T-helper 2 cell (primary cell): ENCODE data around the gene PRKD2.

Experiments used
- DNase-seq, 5 experiments: peaks; one replicate each; pipeline versions ENCODE4 v3.0.0 to v3.0.0-alpha.2; 2012 to 2022

PRKD2 gene

GRCh38 chr19:46660008-46660517, 56.9 kb downstream of the PRKD2 start:
- no peak for DNase-seq

GRCh38 chr19:46659151-46660007, 57.5 kb downstream of the PRKD2 start:
- DNase-seq, result no peak

DNA sequence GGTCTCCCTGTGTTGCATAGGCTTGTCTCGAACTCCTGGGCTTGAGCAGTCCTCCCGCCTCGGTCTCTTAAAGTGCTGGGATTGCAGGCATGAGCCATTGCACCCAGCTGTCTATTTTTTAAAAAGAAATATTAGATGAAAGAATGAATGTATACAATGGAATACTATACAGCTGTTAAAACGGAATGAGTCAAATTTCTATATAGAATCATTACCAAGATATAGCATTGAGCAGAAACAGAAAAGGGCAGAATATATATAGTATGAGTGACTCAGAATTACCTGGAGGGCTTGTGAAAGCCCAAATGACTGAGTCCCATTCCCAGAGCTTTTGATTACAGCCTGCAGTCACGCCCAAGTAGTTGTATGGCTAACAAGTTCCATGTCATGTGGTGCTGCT, 60.4 kb downstream of the PRKD2 start:
- DNase-seq, result no peak

DNA sequence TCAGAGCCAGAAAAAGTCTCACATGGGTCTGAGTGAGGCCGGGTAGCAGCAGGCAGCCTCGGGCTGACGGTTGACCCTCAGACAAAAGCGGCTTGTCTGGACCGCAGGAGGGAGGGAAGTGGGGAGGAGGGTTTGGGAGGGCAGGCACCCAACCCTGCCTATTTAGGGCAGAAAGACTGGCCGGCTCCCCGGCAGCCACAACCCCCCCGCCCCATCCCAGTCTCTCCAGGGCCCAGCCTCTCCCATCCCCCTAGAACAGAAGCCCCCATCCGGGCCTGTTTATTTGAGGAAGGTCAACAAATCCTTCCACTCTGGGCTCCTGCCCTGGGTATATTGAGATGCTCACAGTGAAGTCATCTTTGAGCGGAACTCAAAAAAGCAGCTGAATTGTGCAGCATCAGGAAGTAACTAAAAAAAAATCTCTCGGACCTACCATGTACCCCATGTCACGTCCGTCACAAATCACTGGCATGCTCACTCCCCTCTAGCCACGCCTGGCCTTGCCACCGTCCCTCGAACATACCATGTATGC, 62.2 kb downstream of the PRKD2 start:
- no peak for DNase-seq

GRCh38 chr19:46650445-46650844, 66.5 kb downstream of the PRKD2 start:
- no peak for DNase-seq

DNA sequence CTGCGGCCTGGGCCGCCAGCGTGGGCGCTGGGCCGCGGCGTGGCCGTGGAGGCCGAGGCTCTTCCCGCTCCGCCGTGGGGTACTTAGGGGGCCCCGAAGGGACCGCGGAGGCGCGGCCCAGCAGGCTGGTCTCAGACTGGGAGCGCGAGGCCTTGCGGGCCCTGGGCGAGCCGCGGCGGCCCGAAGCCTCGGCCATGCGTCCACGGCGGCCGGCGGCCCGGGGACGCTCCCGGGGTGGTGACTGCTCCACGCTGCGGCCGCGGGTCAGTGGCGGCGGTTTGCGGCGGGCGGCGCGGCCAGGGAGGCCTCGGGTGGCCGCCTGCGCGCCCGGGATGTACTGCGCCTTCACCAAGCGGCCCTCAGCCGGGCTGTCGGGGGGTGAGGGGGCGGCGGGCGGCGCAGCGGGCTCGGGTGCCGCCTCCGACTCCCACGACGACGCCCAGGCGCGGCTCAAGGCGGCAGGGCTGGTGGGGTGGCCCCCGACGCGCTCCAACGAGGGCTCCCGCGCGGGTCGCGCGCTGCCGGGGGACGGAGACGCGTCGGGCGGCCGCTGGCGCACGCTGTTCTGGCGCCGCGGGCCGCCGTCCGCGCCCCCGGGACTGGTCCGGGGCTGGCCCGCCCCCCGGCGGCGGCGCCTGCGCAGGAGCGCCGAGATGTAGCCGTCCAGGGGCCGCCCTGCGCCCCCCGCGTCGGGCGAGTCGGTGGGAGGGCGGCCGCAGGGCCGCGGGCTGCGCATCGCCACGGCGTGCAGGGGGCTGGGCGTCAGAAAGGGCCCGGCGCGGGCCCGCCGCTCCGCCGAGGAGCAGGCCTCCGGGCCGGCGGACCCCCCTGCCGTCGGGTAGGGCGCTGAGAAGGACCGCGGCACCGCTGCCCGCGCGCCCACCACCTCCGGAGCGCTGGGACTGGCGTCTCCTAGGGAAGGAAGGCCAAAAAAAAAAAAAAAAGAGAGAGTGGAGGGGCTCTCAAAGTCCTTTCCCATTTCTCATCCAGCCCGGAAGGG, 67.7 kb downstream of the PRKD2 start:
- no peak for DNase-seq

GRCh38 chr19:46648060-46648960, 68.6 kb downstream of the PRKD2 start:
- no peak for DNase-seq

GRCh38 chr19:46646402-46646801, 70.5 kb downstream of the PRKD2 start:
- no peak for DNase-seq

DNA sequence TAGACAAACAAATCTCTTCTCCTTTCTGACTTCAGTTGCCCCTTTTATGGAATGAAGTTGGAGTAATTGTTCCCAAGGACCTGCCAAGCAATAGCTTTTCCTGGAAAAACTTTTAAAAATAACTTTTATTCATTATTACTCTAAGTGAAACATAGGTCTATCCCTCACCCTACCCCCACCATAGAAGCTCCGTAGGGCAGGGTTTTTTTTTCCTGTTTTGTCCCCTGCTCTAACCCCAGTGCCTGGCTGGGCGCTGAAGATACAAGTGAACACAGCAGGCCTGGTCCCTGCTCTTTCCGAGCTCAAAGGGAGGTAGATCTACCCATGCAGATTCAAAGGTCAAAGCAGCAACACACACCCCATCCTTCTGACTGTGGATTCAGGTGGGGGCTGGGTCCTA, 72.2 kb downstream of the PRKD2 start:
- no peak for DNase-seq

GRCh38 chr19:46640656-46641055, 76.3 kb downstream of the PRKD2 start:
- no peak for DNase-seq

- DNase-seq, result peak in 1 of 5 experiments; percentile 38
Measured at GRCh38 chr19:46639358-46640182, 77.3 kb downstream of the PRKD2 start.

- no peak for DNase-seq
Measured at GRCh38 chr19:46637224-46637623, 79.7 kb downstream of the PRKD2 start.

DNA sequence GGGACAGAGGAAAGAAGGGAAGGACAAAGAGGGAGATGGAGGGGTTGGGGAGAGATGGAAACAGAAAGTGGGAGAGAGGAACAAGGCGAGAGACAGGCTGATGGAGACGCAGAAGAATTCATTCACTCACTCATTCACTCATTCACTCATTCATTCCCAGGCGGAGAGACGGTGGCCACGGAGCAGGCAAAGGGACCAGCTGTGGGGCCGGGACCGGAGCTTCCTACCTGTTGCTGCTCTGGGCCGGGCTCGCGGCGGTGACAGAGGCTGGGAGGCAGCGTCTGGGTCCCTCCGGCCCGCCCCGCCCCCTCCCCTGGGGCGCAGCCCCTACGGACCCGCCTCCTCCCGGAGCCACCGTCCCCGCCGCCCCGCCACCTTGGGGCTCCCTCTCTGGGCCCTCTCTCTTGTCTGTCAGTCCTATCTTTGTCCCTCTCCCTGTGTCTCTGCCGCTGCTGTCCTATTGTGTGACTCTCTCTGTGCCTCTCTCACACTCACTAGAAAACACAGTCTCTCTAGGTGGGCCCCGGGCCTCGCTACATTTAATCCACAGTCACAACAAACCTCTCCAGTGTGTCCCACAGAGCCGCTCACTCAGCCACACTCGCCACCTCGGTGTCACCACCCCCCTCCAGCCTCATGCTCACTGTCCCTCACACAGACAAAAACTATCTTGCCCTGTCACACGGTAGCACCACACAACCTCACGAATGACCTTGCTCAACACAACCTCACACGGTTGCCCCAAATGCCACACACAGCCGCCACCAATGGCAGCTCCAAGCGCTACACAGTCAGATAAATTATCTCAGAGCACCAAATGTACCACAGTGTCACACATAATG, 80.8 kb downstream of the PRKD2 start, which contains the start of gene GNG8:
Gene GNG8, minus strand, starts transcription at position 283 of the 842 bp plus-strand sequence. CDS start 1,520 bp downstream, outside the sequence.
- peak in 2 of 5 experiments; percentile 32 to 34 for DNase-seq

GRCh38 chr19:46634656-46635218, 82.2 kb downstream of the PRKD2 start:
- no peak for DNase-seq

DNA sequence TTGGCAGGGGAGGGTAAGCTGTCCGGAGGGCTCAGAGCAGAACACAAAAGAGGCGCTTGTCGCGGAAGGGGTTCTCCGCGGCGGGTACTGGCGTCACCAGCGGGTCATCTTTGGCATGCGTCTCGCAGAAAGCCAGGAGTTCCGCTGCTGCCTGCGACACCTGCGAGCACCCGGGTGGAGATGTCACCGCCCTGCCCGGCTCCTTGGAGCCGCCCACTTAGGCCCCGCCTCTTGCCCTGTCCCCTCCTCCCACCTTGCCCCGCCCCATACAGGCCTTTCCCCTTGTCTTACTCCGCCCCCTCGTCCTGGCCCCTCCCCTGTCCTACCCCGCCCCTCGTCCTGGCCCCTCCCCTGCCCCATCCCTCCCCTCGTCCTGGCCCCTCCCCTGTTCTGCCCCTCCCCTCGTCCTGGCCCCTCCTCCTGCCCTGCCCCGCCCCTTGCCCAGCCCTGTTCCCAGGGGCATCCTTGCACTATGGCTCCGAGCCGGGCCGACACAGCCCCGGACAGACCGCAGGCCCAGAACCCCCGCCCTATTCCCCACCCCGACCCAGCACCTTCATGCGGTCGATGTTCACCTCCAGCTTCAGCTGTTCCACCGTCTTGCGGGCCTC, 82.8 kb downstream of the PRKD2 start:
- peak; percentile 84 to 97 (median 92) for DNase-seq

DNA sequence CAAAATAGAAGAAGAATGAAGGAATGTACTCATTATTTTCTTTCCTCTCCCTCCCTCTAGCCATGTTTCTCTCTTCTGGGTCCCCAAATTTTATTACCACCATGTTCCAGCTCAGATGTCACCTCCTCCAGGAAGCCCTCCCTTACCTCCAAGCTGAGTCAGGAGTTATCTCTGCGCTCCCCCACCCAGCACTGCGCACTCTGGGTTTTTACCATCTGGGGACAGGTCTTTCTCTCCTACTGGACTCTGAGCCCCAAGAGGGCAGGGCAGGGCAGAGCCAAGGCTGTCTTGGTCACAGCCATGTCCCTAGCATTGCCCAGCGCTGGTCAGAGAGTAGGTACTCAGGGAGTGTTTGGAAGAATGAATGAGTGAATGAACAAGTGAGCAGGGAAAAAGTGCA, 83.8 kb downstream of the PRKD2 start:
- DNase-seq, result no peak

DNA sequence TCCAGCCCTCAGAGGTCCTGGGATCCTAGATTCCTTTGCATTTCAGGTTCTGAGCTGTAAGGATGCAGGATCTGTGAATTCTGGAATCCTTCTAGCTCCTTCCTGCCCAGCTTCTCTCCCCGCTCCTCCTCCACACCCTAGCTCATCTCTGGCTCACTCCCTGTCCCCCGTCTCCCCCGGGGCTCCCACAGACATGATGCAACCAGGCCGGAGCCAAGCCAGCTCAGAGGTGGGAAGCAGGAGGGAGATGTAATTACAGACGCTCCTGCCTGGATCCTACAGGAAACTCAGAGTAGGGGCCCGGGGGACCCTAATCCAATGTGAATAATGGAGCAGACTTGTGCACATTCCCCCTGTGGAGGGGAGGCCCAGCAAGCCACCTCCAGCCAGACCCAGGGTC, 85.4 kb downstream of the PRKD2 start:
- DNase-seq, result no peak

DNA sequence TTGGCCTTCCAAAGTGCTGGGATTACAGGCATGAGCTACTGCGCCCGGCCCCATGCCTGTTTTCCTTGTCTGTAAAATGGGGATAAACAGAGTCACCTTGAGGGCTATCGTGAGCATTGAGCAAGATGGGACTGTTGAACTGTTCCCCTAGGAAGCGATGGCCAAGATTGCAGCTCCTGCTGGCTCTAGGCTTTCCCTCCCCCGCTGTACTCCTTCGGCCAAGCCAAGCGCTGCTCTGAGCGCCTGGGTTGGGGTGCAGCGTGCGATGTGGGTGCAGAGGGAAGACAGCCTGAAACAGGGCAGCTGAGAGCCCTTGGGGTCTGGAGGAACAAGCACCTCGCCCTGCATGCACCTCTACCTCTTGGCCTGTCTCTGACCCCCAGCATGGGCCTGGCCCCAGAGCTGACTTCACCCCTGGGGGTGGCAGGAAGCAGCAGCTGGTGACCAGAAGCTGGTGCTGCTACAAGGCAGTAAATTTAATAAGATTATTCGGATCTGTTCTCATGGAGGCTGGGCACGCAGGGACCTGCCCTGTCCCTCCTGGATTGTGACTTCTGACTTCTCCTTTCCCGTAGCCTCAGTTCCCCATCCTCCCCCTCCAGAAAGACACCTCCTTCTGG, 86.2 kb downstream of the PRKD2 start:
- DNase-seq, result no peak
